Measurements from ENCODE around the gene OR4D6.

The OR4D6 gene

GRCh38 chr11:59503276-59503675, 46.5 kb downstream of the OR4D6 start, which contains the start of gene OR4D11:
TSS of gene OR4D11 (plus strand) at chr11:59503576. CDS start at chr11:59503576, 0 bp downstream.
- Histone ChIP-seq H3K4me3 (no peak within 1 kb of the TSS), H3K27ac (no peak within 1 kb of the TSS)
